NB4 (cell line): ENCODE data around the gene ANP32E.
"Not testable (repeated sequence)": the region's sequence is repeated elsewhere in the genome, so short reads cannot be mapped to it uniquely, and the experiment has no call there.

Source experiments
- DNase-seq: peaks from one replicate; pipeline ENCODE4 v3.0.0; 2010; ENCODE audit warnings: low read depth
- H3K4me3 ChIP-seq: one replicate; pipeline ENCODE4 v1.5.1; 2011; ENCODE audit warnings: mild to moderate bottlenecking, low read depth, low read length, moderate library complexity
- CTCF ChIP-seq: IDR thresholded peaks from one replicate; pipeline ENCODE4 v1.5.1; 2012; ENCODE audit warnings: low read depth, low read length
- MAX ChIP-seq: IDR thresholded peaks from 2 replicates; pipeline ENCODE4 v1.6.1; 2011; ENCODE audit warnings: low read depth, low read length
- MYC ChIP-seq: IDR thresholded peaks from 2 replicates; pipeline ENCODE4 v1.6.1; 2011; ENCODE audit warnings: low read depth, low read length
- POLR2A ChIP-seq: IDR thresholded peaks from 2 replicates; pipeline ENCODE4 v1.6.1; 2011; ENCODE audit warnings: mild to moderate bottlenecking; ENCODE audit not compliant: insufficient read length; ENCODE audit errors: extremely low read depth

ANP32E gene

GRCh38 chr1:150192012-150192411 is 43.9 kb downstream of the ANP32E start:
- H3K4me3 ChIP-seq = no peak overlapping the region
- DNase-seq = no peak
- TF ChIP-seq CTCF (no peak), POLR2A (no peak), MAX (no peak), MYC (no peak)

GRCh38 chr1:150187560-150187931 is 48.4 kb downstream of the ANP32E start:
- TF ChIP-seq MYC (no peak), POLR2A (no peak), MAX (no peak), CTCF (no peak)
- peak; percentile 47 for DNase-seq
- H3K4me3 ChIP-seq = no peak overlapping the region

GRCh38 chr1:150186789-150187559 is 48.9 kb downstream of the ANP32E start:
- TF ChIP-seq POLR2A (no peak), MAX (0 out of 2 replicates have a peak, but pooled peaks have one; percentile 23)
- peak; percentile 74 for DNase-seq
- peak overlapping the region; percentile 47 for H3K4me3 ChIP-seq

- peak overlapping the region; percentile 7 for H3K4me3 ChIP-seq
- not testable (repeated sequence) for DNase-seq
Observed at GRCh38 chr1:150186438-150186788, 49.5 kb downstream of the ANP32E start.

GRCh38 chr1:150185481-150185880 is 50.4 kb downstream of the ANP32E start:
- TF ChIP-seq MYC = no peak
- TF ChIP-seq POLR2A = no peak
- no peak for TF ChIP-seq CTCF
- TF ChIP-seq MAX = no peak
- no peak overlapping the region for H3K4me3 ChIP-seq
- no peak for DNase-seq

- TF ChIP-seq CTCF (no peak), POLR2A (no peak), MYC (no peak), MAX (no peak)
- no peak for DNase-seq
- no peak overlapping the region for H3K4me3 ChIP-seq
Observed at GRCh38 chr1:150183061-150183460, 52.9 kb downstream of the ANP32E start.

GRCh38 chr1:150182247-150182646 is 53.7 kb downstream of the ANP32E start:
- no peak for TF ChIP-seq CTCF
- TF ChIP-seq MYC = no peak
- TF ChIP-seq MAX = no peak
- TF ChIP-seq POLR2A = no peak
- no peak for DNase-seq
- H3K4me3 ChIP-seq = no peak overlapping the region
